T-helper 2 cell treated with Interferon-gamma antibody and Interleukin-4, amounts not matched to agents 5 μg/mL and 100 μg/mL, for 36 hours (primary cell): Measurements from ENCODE around the gene NPR1.

Experiments
- DNase-seq: peaks from one replicate; pipeline ENCODE4 v3.0.0; 2021; ENCODE audit warnings: low spot score
- H3K27ac Mint-ChIP-seq: one replicate; pipeline ENCODE4 v1.8.0; 2021; ENCODE audit warnings: mild to moderate bottlenecking, mixed read lengths
- H3K27me3 Mint-ChIP-seq: one replicate; pipeline ENCODE4 v1.8.0; 2021; ENCODE audit warnings: low read depth, mixed read lengths
- H3K36me3 Mint-ChIP-seq: one replicate; pipeline ENCODE4 v1.8.0; 2021; ENCODE audit warnings: low read depth, mixed read lengths
- H3K4me1 Mint-ChIP-seq: one replicate; pipeline ENCODE4 v1.8.0; 2021; ENCODE audit warnings: low read depth, mixed read lengths
- H3K4me3 Mint-ChIP-seq: one replicate; pipeline ENCODE4 v1.8.0; 2022; ENCODE audit warnings: mild to moderate bottlenecking, moderate library complexity, mixed read lengths
- H3K9me3 Mint-ChIP-seq: one replicate; pipeline ENCODE4 v1.8.0; 2021; ENCODE audit warnings: mixed read lengths

Gene NPR1

DNA sequence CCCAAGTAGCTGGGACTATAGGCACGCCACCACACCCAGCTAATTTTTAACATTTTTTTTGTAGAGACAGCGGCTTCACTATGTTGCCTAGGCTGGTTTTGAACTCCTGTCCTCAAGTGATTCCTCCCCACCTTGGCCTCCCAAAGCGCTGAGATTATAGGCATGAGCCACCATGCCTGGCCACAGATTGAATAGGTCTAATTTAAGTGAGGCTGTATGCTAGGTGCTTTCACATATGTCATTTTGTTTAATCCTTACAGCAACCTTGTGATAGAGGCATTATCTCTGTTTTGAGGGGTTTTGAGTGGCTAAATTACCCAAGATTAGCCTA is 56.6 kb downstream of the NPR1 start:
- DNase-seq: no peak
- H3K36me3 Mint-ChIP-seq: peaks cover 24% of the 10 kb centered on the region
- H3K9me3 Mint-ChIP-seq: no peaks in the 10 kb centered on the region
- H3K27me3 Mint-ChIP-seq: no peaks in the 10 kb centered on the region
- H3K27ac Mint-ChIP-seq: no peak overlapping the region
- peaks cover 10% of the 10 kb centered on the region for H3K4me1 Mint-ChIP-seq
- no peak overlapping the region for H3K4me3 Mint-ChIP-seq

GRCh38 chr1:153741986-153742385 is 63.5 kb downstream of the NPR1 start:
- DNase-seq: no peak
- H3K27me3 Mint-ChIP-seq: no peaks in the 10 kb centered on the region
- no peaks in the 10 kb centered on the region for H3K9me3 Mint-ChIP-seq
- H3K4me3 Mint-ChIP-seq: no peak overlapping the region
- H3K36me3 Mint-ChIP-seq: peaks cover 35% of the 10 kb centered on the region
- peaks cover 3% of the 10 kb centered on the region for H3K4me1 Mint-ChIP-seq
- no peak overlapping the region for H3K27ac Mint-ChIP-seq

DNA sequence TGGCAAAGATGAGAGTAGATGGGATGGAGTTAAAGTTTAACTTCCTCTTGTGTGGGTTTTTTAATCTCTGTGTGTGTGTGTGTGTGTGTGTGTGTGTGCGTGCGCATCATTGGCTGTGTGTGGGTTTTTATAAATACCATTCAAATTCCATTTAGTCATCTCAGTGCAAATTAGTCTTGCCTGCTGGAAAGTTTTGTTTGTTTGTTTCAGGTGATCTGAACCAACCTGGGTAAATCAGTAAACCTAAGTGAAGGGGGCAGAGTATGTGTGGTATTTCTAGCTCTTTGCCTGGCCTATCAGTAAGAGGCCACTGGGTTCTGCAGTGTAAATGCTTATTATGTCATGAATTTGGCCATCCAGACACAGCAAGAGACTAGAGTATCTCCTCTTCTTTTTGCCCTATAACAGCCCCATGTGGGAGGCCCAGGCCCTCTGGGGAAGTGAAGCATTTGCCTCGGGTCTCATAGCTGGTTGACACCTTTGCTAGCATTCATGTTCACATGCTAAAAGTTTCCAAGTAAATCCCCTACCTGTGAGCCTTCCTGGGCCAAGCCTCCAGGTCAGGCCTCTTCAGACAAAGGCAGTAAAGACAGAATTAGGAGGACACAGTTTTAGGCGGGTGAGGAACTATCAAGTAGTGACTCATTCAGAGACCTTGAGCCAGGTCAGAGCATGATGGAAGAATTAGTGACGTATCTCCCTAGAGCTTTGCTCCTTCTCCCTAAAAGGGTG is 64.1 kb downstream of the NPR1 start:
- peaks cover 37% of the 10 kb centered on the region for H3K36me3 Mint-ChIP-seq
- no peak overlapping the region for H3K27ac Mint-ChIP-seq
- DNase-seq: no peak
- H3K27me3 Mint-ChIP-seq: no peaks in the 10 kb centered on the region
- no peak overlapping the region for H3K4me3 Mint-ChIP-seq
- peaks cover 3% of the 10 kb centered on the region for H3K4me1 Mint-ChIP-seq
- no peaks in the 10 kb centered on the region for H3K9me3 Mint-ChIP-seq
